Stimulated activated CD4-positive, alpha-beta T cell treated with anti-CD3 and anti-CD28 coated beads, Interleukin-2, amount 100 ng/mL, for 48 hours (primary cell): ENCODE results near the gene KCNE3.

Source experiments
- DNase-seq, 2 donors: peaks; one replicate each; pipeline ENCODE4 v3.0.0-alpha.2; 2020

KCNE3 gene

GRCh38 chr11:74466916-74467885 lies at the start of gene KCNE3:
TSS of gene KCNE3 (minus strand) at chr11:74467549. CDS start at chr11:74457563, 9,986 bp downstream.
- DNase-seq: no peak

GRCh38 chr11:74507582-74507981 lies 40.2 kb upstream of the KCNE3 start:
- no peak for DNase-seq

- DNase-seq: no peak
Measured at GRCh38 chr11:74506823-74507222, 39.5 kb upstream of the KCNE3 start.

GRCh38 chr11:74505911-74506310 lies 38.6 kb upstream of the KCNE3 start:
- DNase-seq: no peak

GRCh38 chr11:74504100-74504691 lies 36.8 kb upstream of the KCNE3 start:
- no peak for DNase-seq

- no peak for DNase-seq
Measured at GRCh38 chr11:74494916-74495315, 27.6 kb upstream of the KCNE3 start.

GRCh38 chr11:74493791-74494630 lies 26.7 kb upstream of the KCNE3 start:
- DNase-seq: no peak

GRCh38 chr11:74492974-74493790 lies 25.8 kb upstream of the KCNE3 start, which contains the start of gene LIPT2:
TSS of gene LIPT2 (minus strand) at chr11:74493724. CDS start at chr11:74493703, 21 bp downstream.
- DNase-seq: peak; percentile 93 to 97

- DNase-seq: no peak
Measured at GRCh38 chr11:74492084-74492483, 24.7 kb upstream of the KCNE3 start.

- no peak for DNase-seq
Measured at GRCh38 chr11:74490941-74491340, 23.6 kb upstream of the KCNE3 start.

GRCh38 chr11:74487875-74488274 lies 20.5 kb upstream of the KCNE3 start:
- DNase-seq: no peak

GRCh38 chr11:74485868-74486267 lies 18.5 kb upstream of the KCNE3 start:
- no peak for DNase-seq

GRCh38 chr11:74480688-74481417 lies 13.5 kb upstream of the KCNE3 start:
- DNase-seq: no peak

- no peak for DNase-seq
Measured at GRCh38 chr11:74479732-74480123, 12.4 kb upstream of the KCNE3 start.

- no peak for DNase-seq
Measured at GRCh38 chr11:74478877-74479731, 11.8 kb upstream of the KCNE3 start.

- no peak for DNase-seq
Measured at GRCh38 chr11:74476536-74476935, 9.2 kb upstream of the KCNE3 start.

- no peak for DNase-seq
Measured at GRCh38 chr11:74474316-74474715, 7.0 kb upstream of the KCNE3 start.

- DNase-seq: no peak
Measured at GRCh38 chr11:74473382-74474173, 6.2 kb upstream of the KCNE3 start.

GRCh38 chr11:74471668-74472429 lies 4.5 kb upstream of the KCNE3 start:
- no peak for DNase-seq
